ENCODE data around the gene ZNF66.
"Not testable (repeated sequence)": the region's sequence is repeated elsewhere in the genome, so short reads cannot be mapped to it uniquely, and the experiment has no call there.

ZNF66 gene

GRCh38 chr19:20776083-20777076 lies at the start of gene ZNF66:
Gene ZNF66 (plus strand): TSS chr19:20776304. CDS start chr19:20776448, 144 bp downstream.
- Mint-ChIP-seq H3K27me3 (no peaks in the 10 kb centered on the region), H3K9me3 (peaks cover 10% of the 10 kb centered on the region), H3K4me1 (ENCODE audit: low read depth) (peaks cover 24% of the 10 kb centered on the region), H3K27ac (peak within 1 kb of the TSS; percentile 91), H3K36me3 (ENCODE audit: low read depth) (peaks cover 38% of the 10 kb centered on the region), H3K4me3 (peak within 1 kb of the TSS; percentile 99)

- not testable (repeated sequence) for H3K4me3 Mint-ChIP-seq; H3K27ac Mint-ChIP-seq; H3K9me3 Mint-ChIP-seq; H3K4me1 Mint-ChIP-seq (ENCODE audit: low read depth); H3K36me3 Mint-ChIP-seq (ENCODE audit: low read depth); H3K27me3 Mint-ChIP-seq
These were observed 25.9 kb upstream of the ZNF66 start for GRCh38 chr19:20750169-20750568.

- not testable (repeated sequence) for H3K36me3 Mint-ChIP-seq (ENCODE audit: low read depth); H3K9me3 Mint-ChIP-seq; H3K27me3 Mint-ChIP-seq; H3K27ac Mint-ChIP-seq; H3K4me1 Mint-ChIP-seq (ENCODE audit: low read depth); H3K4me3 Mint-ChIP-seq
These were observed 23.8 kb upstream of the ZNF66 start for GRCh38 chr19:20752291-20752690.

- not testable (repeated sequence) for H3K4me1 Mint-ChIP-seq (ENCODE audit: low read depth); H3K27me3 Mint-ChIP-seq; H3K36me3 Mint-ChIP-seq (ENCODE audit: low read depth); H3K4me3 Mint-ChIP-seq; H3K27ac Mint-ChIP-seq
- peaks cover 20% of the 10 kb centered on the region for H3K9me3 Mint-ChIP-seq
These were observed 6.8 kb upstream of the ZNF66 start for GRCh38 chr19:20769225-20769736.

DNA sequence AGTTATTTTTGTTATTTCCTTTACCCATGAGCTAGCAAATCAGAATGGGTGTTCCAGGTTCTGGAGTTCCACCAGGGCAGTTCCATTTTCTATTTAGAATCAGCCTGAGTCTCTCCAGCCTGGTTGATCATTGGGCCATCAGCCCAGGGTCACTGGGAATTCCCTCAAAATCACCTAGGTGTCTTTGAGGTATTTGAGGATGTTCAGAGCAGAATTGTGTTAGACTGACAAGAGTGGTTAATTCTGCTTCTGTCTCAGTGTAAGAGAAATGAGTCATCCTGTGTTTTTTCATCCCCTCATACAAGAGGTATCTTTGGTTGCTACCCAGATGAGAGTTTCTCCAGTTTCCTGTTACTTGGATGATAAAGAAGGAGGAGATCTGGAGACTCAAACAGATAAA lies 11.7 kb downstream of the ZNF66 start:
- H3K36me3 Mint-ChIP-seq (ENCODE audit: low read depth), result peaks cover 86% of the 10 kb centered on the region
- H3K9me3 Mint-ChIP-seq, result peaks cover 43% of the 10 kb centered on the region

GRCh38 chr19:20791806-20792205 lies 15.7 kb downstream of the ZNF66 start:
- H3K9me3 Mint-ChIP-seq, result peaks cover 25% of the 10 kb centered on the region
- no peak overlapping the region for H3K27ac Mint-ChIP-seq
- H3K4me3 Mint-ChIP-seq, result no peak overlapping the region
- H3K4me1 Mint-ChIP-seq (ENCODE audit: low read depth), result peaks cover 6% of the 10 kb centered on the region
- peaks cover 84% of the 10 kb centered on the region for H3K36me3 Mint-ChIP-seq (ENCODE audit: low read depth)
- H3K27me3 Mint-ChIP-seq, result no peaks in the 10 kb centered on the region

More for the DNA sequence above, 11.7 kb downstream of the ZNF66 start:
- Mint-ChIP-seq H3K27me3 (no peaks in the 10 kb centered on the region), H3K4me3 (no peak overlapping the region), H3K27ac (no peak overlapping the region), H3K4me1 (ENCODE audit: low read depth) (peaks cover 9% of the 10 kb centered on the region)

- not testable (repeated sequence) for H3K4me3 Mint-ChIP-seq; H3K27ac Mint-ChIP-seq; H3K4me1 Mint-ChIP-seq (ENCODE audit: low read depth); H3K27me3 Mint-ChIP-seq
- peaks cover 84% of the 10 kb centered on the region for H3K36me3 Mint-ChIP-seq (ENCODE audit: low read depth)
- peaks cover 44% of the 10 kb centered on the region for H3K9me3 Mint-ChIP-seq
These were observed 30.5 kb downstream of the ZNF66 start for GRCh38 chr19:20806311-20807262.

- peaks cover 21% of the 10 kb centered on the region for H3K9me3 Mint-ChIP-seq
- no peaks in the 10 kb centered on the region for H3K4me1 Mint-ChIP-seq (ENCODE audit: low read depth)
- H3K27me3 Mint-ChIP-seq, result no peaks in the 10 kb centered on the region
- H3K27ac Mint-ChIP-seq, result no peak overlapping the region
- no peak overlapping the region for H3K4me3 Mint-ChIP-seq
- H3K36me3 Mint-ChIP-seq (ENCODE audit: low read depth), result peaks cover 22% of the 10 kb centered on the region
These were observed 64.3 kb downstream of the ZNF66 start for GRCh38 chr19:20840371-20840770.

Data from stimulated activated naive CD8-positive, alpha-beta T cell treated with anti-CD3 and anti-CD28 coated beads, Interleukin-15, Interleukin-2, amounts not matched to agents 100 ng/mL and 50 ng/mL, for 24 hours (primary cell).